Body of pancreas (tissue), 4 donors: ENCODE results near the gene TAS2R8.

Experiments
- CTCF ChIP-seq, 7 experiments: fragments of 450-650 bp in 4 of 7; fragments of 200-600 bp in 3 of 7; sonication (generic) in 3 of 7; IDR thresholded peaks; one replicate each; pipeline ENCODE4 v1.5.1; 2016 to 2019; ENCODE audit warnings: antibody characterized with exemption in 7 of 7
- POLR2A ChIP-seq, 3 donors: fragments of 450-650 bp; IDR thresholded peaks; one replicate each; pipeline ENCODE4 v1.6.1; 2016; ENCODE audit warnings: antibody characterized with exemption in 3 of 3, mild to moderate bottlenecking in 2 of 3

- TF ChIP-seq POLR2A (IDR thresholded peaks at IDR 0.05) (no peak), CTCF (IDR thresholded peaks at IDR 0.05) (no peak)
These were observed 47.4 kb downstream of the TAS2R8 start for GRCh38 chr12:10759657-10760056.
